ENCODE results near the gene GTF2IRD1. TPM values are rescaled to one million over a fixed set of nuclear protein-coding genes. Genes with fewer than 3 reads are reported as not detected.
"Not testable (repeated sequence)": the region's sequence is repeated elsewhere in the genome, so short reads cannot be mapped to it uniquely, and the experiment has no call there.

Gene GTF2IRD1
- total RNA-seq, 1 donor from 2014 or later: 32.6 TPM

- TF ChIP-seq CTCF (IDR thresholded peaks at IDR 0.05; ENCODE audit: unreplicated experiment): no peak
- no peak for DNase-seq (ENCODE audit: low spot score)
These were observed 24.5 kb upstream of the GTF2IRD1 start for GRCh38 chr7:74429153-74429747.

GRCh38 chr7:74430409-74430808, 23.3 kb upstream of the GTF2IRD1 start:
- H3K27me3 Mint-ChIP-seq (ENCODE audit: unreplicated experiment); H3K9me3 Mint-ChIP-seq (ENCODE audit: unreplicated experiment); H3K4me3 Mint-ChIP-seq (ENCODE audit: unreplicated experiment); H3K27ac Mint-ChIP-seq (ENCODE audit: unreplicated experiment); H3K4me1 Mint-ChIP-seq (ENCODE audit: unreplicated experiment); DNase-seq (ENCODE audit: low spot score); H3K36me3 Mint-ChIP-seq (ENCODE audit: low read depth, unreplicated experiment): not testable (repeated sequence)

More at GRCh38 chr7:74429153-74429747, 24.5 kb upstream of the GTF2IRD1 start:
- Mint-ChIP-seq H3K36me3 (ENCODE audit: low read depth, unreplicated experiment) (no peaks in the 10 kb centered on the region), H3K4me3 (ENCODE audit: unreplicated experiment) (no peak overlapping the region), H3K27me3 (ENCODE audit: unreplicated experiment) (no peaks in the 10 kb centered on the region), H3K27ac (ENCODE audit: unreplicated experiment) (no peak overlapping the region), H3K4me1 (ENCODE audit: unreplicated experiment) (no peaks in the 10 kb centered on the region), H3K9me3 (ENCODE audit: unreplicated experiment) (no peaks in the 10 kb centered on the region)

GRCh38 chr7:74430961-74431466, 22.7 kb upstream of the GTF2IRD1 start:
- H3K4me1 Mint-ChIP-seq (ENCODE audit: unreplicated experiment): no peaks in the 10 kb centered on the region
- no peaks in the 10 kb centered on the region for H3K36me3 Mint-ChIP-seq (ENCODE audit: low read depth, unreplicated experiment)
- H3K27ac Mint-ChIP-seq (ENCODE audit: unreplicated experiment): no peak overlapping the region
- no peak for TF ChIP-seq CTCF (IDR thresholded peaks at IDR 0.05; ENCODE audit: unreplicated experiment)
- no peak for DNase-seq (ENCODE audit: low spot score)
- no peaks in the 10 kb centered on the region for H3K27me3 Mint-ChIP-seq (ENCODE audit: unreplicated experiment)
- no peak overlapping the region for H3K4me3 Mint-ChIP-seq (ENCODE audit: unreplicated experiment)
- H3K9me3 Mint-ChIP-seq (ENCODE audit: unreplicated experiment): no peaks in the 10 kb centered on the region

- H3K36me3 Mint-ChIP-seq (ENCODE audit: low read depth, unreplicated experiment); H3K27me3 Mint-ChIP-seq (ENCODE audit: unreplicated experiment); H3K27ac Mint-ChIP-seq (ENCODE audit: unreplicated experiment); H3K4me3 Mint-ChIP-seq (ENCODE audit: unreplicated experiment); DNase-seq (ENCODE audit: low spot score); H3K9me3 Mint-ChIP-seq (ENCODE audit: unreplicated experiment); H3K4me1 Mint-ChIP-seq (ENCODE audit: unreplicated experiment): not testable (repeated sequence)
These were observed 16.5 kb upstream of the GTF2IRD1 start for GRCh38 chr7:74437291-74437571.

- TF ChIP-seq CTCF (IDR thresholded peaks at IDR 0.05; ENCODE audit: unreplicated experiment): no peak
- no peaks in the 10 kb centered on the region for H3K4me1 Mint-ChIP-seq (ENCODE audit: unreplicated experiment)
- peaks cover 8% of the 10 kb centered on the region for H3K36me3 Mint-ChIP-seq (ENCODE audit: low read depth, unreplicated experiment)
- H3K27me3 Mint-ChIP-seq (ENCODE audit: unreplicated experiment): peaks cover 4% of the 10 kb centered on the region
- H3K27ac Mint-ChIP-seq (ENCODE audit: unreplicated experiment): no peak overlapping the region
- no peak overlapping the region for H3K4me3 Mint-ChIP-seq (ENCODE audit: unreplicated experiment)
- no peak for DNase-seq (ENCODE audit: low spot score)
- no peaks in the 10 kb centered on the region for H3K9me3 Mint-ChIP-seq (ENCODE audit: unreplicated experiment)
These were observed 15.4 kb upstream of the GTF2IRD1 start for GRCh38 chr7:74438327-74438726.

GRCh38 chr7:74439541-74439940, 14.2 kb upstream of the GTF2IRD1 start:
- Mint-ChIP-seq H3K9me3 (ENCODE audit: unreplicated experiment) (no peaks in the 10 kb centered on the region), H3K27me3 (ENCODE audit: unreplicated experiment) (peaks cover 4% of the 10 kb centered on the region), H3K27ac (ENCODE audit: unreplicated experiment) (no peak overlapping the region), H3K4me1 (ENCODE audit: unreplicated experiment) (no peaks in the 10 kb centered on the region), H3K4me3 (ENCODE audit: unreplicated experiment) (no peak overlapping the region), H3K36me3 (ENCODE audit: low read depth, unreplicated experiment) (peaks cover 8% of the 10 kb centered on the region)
- no peak for DNase-seq (ENCODE audit: low spot score)
- TF ChIP-seq CTCF (IDR thresholded peaks at IDR 0.05; ENCODE audit: unreplicated experiment): no peak

GRCh38 chr7:74440143-74440542, 13.6 kb upstream of the GTF2IRD1 start:
- not testable (repeated sequence) for H3K9me3 Mint-ChIP-seq (ENCODE audit: unreplicated experiment); H3K4me1 Mint-ChIP-seq (ENCODE audit: unreplicated experiment); H3K36me3 Mint-ChIP-seq (ENCODE audit: low read depth, unreplicated experiment); H3K4me3 Mint-ChIP-seq (ENCODE audit: unreplicated experiment); DNase-seq (ENCODE audit: low spot score); H3K27ac Mint-ChIP-seq (ENCODE audit: unreplicated experiment); H3K27me3 Mint-ChIP-seq (ENCODE audit: unreplicated experiment)

All from endothelial cell (in vitro differentiated cells).